GM21528 (cell line): ENCODE results near the gene TCL1B.

Source experiments
- ATAC-seq: cut with Tn5 transposase; IDR thresholded peaks from one replicate; pipeline ENCODE4 v1.9.1; 2021; ENCODE audit warnings: mild to moderate bottlenecking, moderate library complexity; ENCODE audit not compliant: unreplicated experiment, low FRiP score

TCL1B gene

GRCh38 chr14:95741781-95742180 lies 55.6 kb downstream of the TCL1B start:
- no peak for ATAC-seq
